CD4-positive, alpha-beta memory T cell (primary cell): ENCODE results near the gene SLMAP. TPM values are rescaled to one million over a fixed set of nuclear protein-coding genes. Genes with fewer than 3 reads are reported as not detected.

Source experiments
- CTCF ChIA-PET: fragments of 350-600 bp; sonication (Branson Sonifier 250); formaldehyde crosslinking; loops from one replicate; lab custom pipeline; 2021; ENCODE audit warnings: inconsistent platforms; ENCODE audit not compliant: partially characterized antibody; lab: Charles Lee
- POLR2A ChIA-PET: fragments of 350-600 bp; sonication (Branson Sonifier 250); formaldehyde crosslinking; loops from one replicate; lab custom pipeline; 2021; ENCODE audit not compliant: partially characterized antibody; lab: Charles Lee
- DNase-seq, 5 donors: peaks; one replicate each; pipeline versions ENCODE4 v3.0.0 to v3.0.0-alpha.2; 2020 to 2022; ENCODE audit warnings: mixed read lengths in 1 of 5
- H3K27ac ChIP-seq: one replicate; pipeline ENCODE4 v1.7.0; 2013; ENCODE audit warnings: low read depth, low read length
- H3K27me3 ChIP-seq: 2 replicates; pipeline ENCODE4 v1.7.0; 2013; ENCODE audit warnings: mild to moderate bottlenecking, low read length, moderate library complexity; ENCODE audit not compliant: insufficient read depth
- H3K36me3 ChIP-seq: 2 replicates; pipeline ENCODE4 v1.7.0; 2013; ENCODE audit warnings: mild to moderate bottlenecking, low read length, moderate library complexity; ENCODE audit not compliant: insufficient read depth
- H3K4me1 ChIP-seq: 2 replicates; pipeline ENCODE4 v1.7.0; 2013; ENCODE audit warnings: mild to moderate bottlenecking, low read length, moderate library complexity; ENCODE audit not compliant: insufficient read depth
- H3K4me3 ChIP-seq, 2 donors: one replicate each; pipeline ENCODE4 v1.7.0; 2013; ENCODE audit warnings: low read length in 2 of 2, mild to moderate bottlenecking in 1 of 2
- H3K9me3 ChIP-seq, 2 donors: one replicate each; pipeline ENCODE4 v1.7.0; 2013; ENCODE audit warnings: low read length in 2 of 2, control low read depth in 1 of 2; ENCODE audit not compliant: control insufficient read depth in 1 of 2
- H3K27ac Mint-ChIP-seq, 7 donors: one replicate each; pipeline ENCODE4 v1.8.0; 2020 to 2021; ENCODE audit warnings: mixed read lengths in 7 of 7, mild to moderate bottlenecking in 6 of 7, inconsistent platforms in 3 of 7, moderate library complexity in 3 of 7
- H3K27me3 Mint-ChIP-seq, 2 donors: one replicate each; pipeline ENCODE4 v1.8.0; 2020 to 2021; ENCODE audit warnings: mixed read lengths in 2 of 2
- H3K36me3 Mint-ChIP-seq, 2 donors: one replicate each; pipeline ENCODE4 v1.8.0; 2020 to 2021; ENCODE audit warnings: mixed read lengths in 2 of 2, inconsistent platforms in 1 of 2, mild to moderate bottlenecking in 1 of 2
- H3K4me1 Mint-ChIP-seq, 4 donors: one replicate each; pipeline ENCODE4 v1.8.0; 2020 to 2021; ENCODE audit warnings: mixed read lengths in 4 of 4, mild to moderate bottlenecking in 1 of 4
- H3K4me3 Mint-ChIP-seq, 8 donors: one replicate each; pipeline ENCODE4 v1.8.0; 2020 to 2021; ENCODE audit warnings: mixed read lengths in 8 of 8, mild to moderate bottlenecking in 7 of 8, moderate library complexity in 6 of 8, inconsistent platforms in 3 of 8
- H3K9me3 Mint-ChIP-seq, 8 donors: one replicate each; pipeline ENCODE4 v1.8.0; 2020 to 2021; ENCODE audit warnings: mixed read lengths in 8 of 8, mild to moderate bottlenecking in 5 of 8, inconsistent platforms in 3 of 8, moderate library complexity in 1 of 8
- intact Hi-C: fragments of 100-400 bp; cut with micrococcal nuclease; formaldehyde crosslinking; loops from one replicate; pipeline ENCODE4 v1.15.1; 2023
- polyA plus RNA-seq, 2 donors: library from polyadenylated mRNA; unstranded; fragments of 300-500 nt; fragmentation: Illumina TruSeq; gene quantifications; one replicate each; pipeline ENCODE4 v1.2.3, GENCODE V29; 2021
- total RNA-seq, 2 experiments: library from RNA; stranded (reverse); gene quantifications; one replicate each; pipeline ENCODE4 v1.2.3, GENCODE V29; 2021

The SLMAP gene
- total and polyA plus RNA-seq, 4 experiments from 2014 or later = 17.5 to 69.0 (median 43.0) TPM

DNA sequence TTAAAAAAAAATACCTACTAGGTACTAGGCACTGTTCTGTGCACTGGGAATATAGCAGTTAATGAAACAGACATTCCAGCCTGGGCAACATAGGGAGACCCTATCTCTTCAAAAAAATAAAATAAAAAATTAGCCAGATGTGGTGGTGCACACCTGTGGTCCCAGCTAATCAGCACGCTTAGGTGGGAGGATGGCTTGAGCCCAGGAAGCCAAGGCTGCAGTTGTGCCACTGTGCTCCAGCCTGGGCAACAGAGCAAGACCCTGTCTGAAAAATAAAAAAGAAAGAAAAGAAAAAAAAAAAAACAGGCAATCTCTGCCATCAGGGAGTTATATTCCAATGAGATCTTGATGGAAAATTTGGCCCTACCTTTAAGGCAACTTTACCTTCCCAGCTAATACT is 137.0 kb downstream of the SLMAP start:
- DNase-seq = no peak
- Histone ChIP-seq H3K36me3 (no peaks in the 10 kb centered on the region), H3K4me1 (no peaks in the 10 kb centered on the region), H3K4me3 (no peak overlapping the region), H3K27ac (no peak overlapping the region), H3K9me3 (no peaks in the 10 kb centered on the region), H3K27me3 (no peaks in the 10 kb centered on the region)
- ChIA-PET POLR2A (no interaction called here), CTCF (no interaction called here)
- Mint-ChIP-seq H3K4me3 (no peak overlapping the region), H3K4me1 (no peaks in the 10 kb centered on the region), H3K36me3 (peaks cover 24 to 37% of the 10 kb centered on the region in 2 donors), H3K27me3 (no peaks in the 10 kb centered on the region), H3K27ac (no peak overlapping the region), H3K9me3 (no peaks in the 10 kb centered on the region)
- intact Hi-C loops = no loop called here

DNA sequence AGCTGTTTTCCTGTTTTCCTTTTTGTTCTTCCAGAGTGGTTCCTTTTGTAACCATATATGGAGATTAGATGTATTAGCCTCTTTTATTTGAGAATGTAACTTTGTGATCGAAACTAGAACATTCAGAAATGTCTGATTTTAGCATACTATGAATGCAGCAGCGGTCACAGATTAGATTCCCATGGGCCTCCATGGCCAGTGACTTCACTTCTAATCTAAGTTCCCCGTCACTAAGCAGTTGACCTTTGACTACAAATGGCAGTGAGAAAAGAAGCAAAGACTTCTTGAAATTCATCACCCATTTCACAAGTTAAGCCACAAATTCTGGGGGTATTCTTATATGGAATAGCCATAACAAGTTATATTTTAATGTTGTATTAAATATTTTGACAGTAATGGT is 137.6 kb downstream of the SLMAP start:
- no peak overlapping the region for H3K27ac Mint-ChIP-seq
- intact Hi-C loops = no loop called here
- CTCF ChIA-PET = no interaction called here

DNA sequence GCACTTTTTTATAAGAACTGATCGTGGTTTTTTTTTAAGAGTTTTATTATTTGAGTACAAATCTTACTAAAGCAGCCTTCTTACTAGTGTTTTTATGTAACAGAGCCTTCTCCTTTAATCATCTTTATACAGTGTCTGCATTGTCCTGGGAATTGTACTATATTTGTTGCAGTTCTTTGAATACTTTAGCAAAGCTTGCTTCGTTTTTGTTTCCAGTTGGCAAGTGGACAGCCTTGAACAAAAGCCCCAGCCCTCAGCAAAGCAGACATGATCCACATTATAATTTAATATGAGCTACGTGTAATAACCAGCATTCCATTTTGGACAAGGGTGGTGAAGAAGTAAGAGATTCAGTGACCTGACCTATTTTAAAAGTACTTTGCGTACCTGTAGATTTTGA is 139.9 kb downstream of the SLMAP start:
- no peak for DNase-seq
- Histone ChIP-seq H3K4me1 (no peaks in the 10 kb centered on the region), H3K36me3 (no peaks in the 10 kb centered on the region), H3K9me3 (no peaks in the 10 kb centered on the region), H3K4me3 (no peak overlapping the region), H3K27ac (no peak overlapping the region), H3K27me3 (no peaks in the 10 kb centered on the region)
- H3K27me3 Mint-ChIP-seq = no peaks in the 10 kb centered on the region
- intact Hi-C loops = no loop called here
- peaks cover 39 to 42% of the 10 kb centered on the region in 2 donors for H3K36me3 Mint-ChIP-seq
- no peaks in the 10 kb centered on the region for H3K4me1 Mint-ChIP-seq
- ChIA-PET POLR2A (no interaction called here), CTCF (no interaction called here)
- no peaks in the 10 kb centered on the region for H3K9me3 Mint-ChIP-seq
- no peak overlapping the region for H3K4me3 Mint-ChIP-seq
- no peak overlapping the region for H3K27ac Mint-ChIP-seq

More for the DNA sequence above, 137.6 kb downstream of the SLMAP start:
- Histone ChIP-seq H3K36me3 (no peaks in the 10 kb centered on the region), H3K27ac (no peak overlapping the region), H3K4me3 (no peak overlapping the region), H3K4me1 (no peaks in the 10 kb centered on the region), H3K9me3 (no peaks in the 10 kb centered on the region), H3K27me3 (no peaks in the 10 kb centered on the region)
- no peak overlapping the region for H3K4me3 Mint-ChIP-seq
- H3K36me3 Mint-ChIP-seq = peaks cover 28 to 37% of the 10 kb centered on the region in 2 donors
- H3K27me3 Mint-ChIP-seq = no peaks in the 10 kb centered on the region
- no peaks in the 10 kb centered on the region for H3K4me1 Mint-ChIP-seq
- no peak for DNase-seq
- POLR2A ChIA-PET = no interaction called here
- no peaks in the 10 kb centered on the region for H3K9me3 Mint-ChIP-seq

DNA sequence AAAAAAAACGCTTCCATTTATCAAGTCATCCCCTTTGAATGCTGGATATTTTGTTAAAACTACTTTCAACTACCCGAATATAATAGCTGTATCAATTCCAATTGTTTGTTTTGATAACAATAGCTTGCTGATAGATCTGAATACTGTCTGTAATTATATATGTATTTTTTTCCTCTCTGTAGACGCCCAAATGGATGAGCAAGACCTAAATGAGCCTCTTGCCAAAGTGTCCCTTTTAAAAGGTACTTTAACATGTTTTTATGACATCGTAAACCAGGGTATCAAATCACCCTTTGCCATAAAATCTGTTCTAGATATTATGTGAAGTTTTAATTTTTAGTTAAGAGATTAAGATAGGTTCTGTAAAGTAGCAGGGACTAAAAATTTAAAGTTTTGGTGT is 140.6 kb downstream of the SLMAP start:
- intact Hi-C loops = no loop called here
- Histone ChIP-seq H3K4me1 (no peaks in the 10 kb centered on the region), H3K27ac (no peak overlapping the region), H3K9me3 (no peaks in the 10 kb centered on the region), H3K4me3 (no peak overlapping the region), H3K36me3 (no peaks in the 10 kb centered on the region), H3K27me3 (no peaks in the 10 kb centered on the region)
- Mint-ChIP-seq H3K36me3 (peaks cover 43 to 47% of the 10 kb centered on the region in 2 donors), H3K4me1 (no peaks in the 10 kb centered on the region), H3K27me3 (no peaks in the 10 kb centered on the region), H3K27ac (no peak overlapping the region), H3K4me3 (no peak overlapping the region), H3K9me3 (no peaks in the 10 kb centered on the region)
- ChIA-PET POLR2A (no interaction called here), CTCF (no interaction called here)
- DNase-seq = no peak

DNA sequence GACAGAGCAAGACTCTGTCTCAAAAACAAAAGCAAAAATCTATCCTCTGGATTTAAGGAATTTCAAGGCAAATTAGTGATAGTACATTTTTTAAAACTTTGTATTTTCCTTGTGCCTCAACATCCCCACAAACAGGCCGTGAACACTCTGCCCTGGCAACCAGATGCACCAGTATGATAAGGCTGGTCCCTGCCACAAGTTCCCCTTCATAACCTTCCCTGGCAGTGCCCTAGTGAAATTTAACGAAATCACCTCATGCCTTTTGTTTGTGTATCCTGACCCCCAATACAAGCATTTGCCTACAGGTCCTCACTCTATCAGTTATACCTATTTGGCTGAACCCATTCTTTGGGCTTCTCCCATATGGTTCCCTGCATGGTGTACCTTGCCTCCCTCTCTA is 144.7 kb downstream of the SLMAP start:
- Mint-ChIP-seq H3K36me3 (peaks cover 56 to 60% of the 10 kb centered on the region in 2 donors), H3K9me3 (no peaks in the 10 kb centered on the region), H3K4me1 (no peaks in the 10 kb centered on the region), H3K27ac (no peak overlapping the region), H3K4me3 (no peak overlapping the region), H3K27me3 (no peaks in the 10 kb centered on the region)
- Histone ChIP-seq H3K27ac (no peak overlapping the region), H3K27me3 (no peaks in the 10 kb centered on the region), H3K36me3 (no peaks in the 10 kb centered on the region), H3K9me3 (no peaks in the 10 kb centered on the region), H3K4me1 (no peaks in the 10 kb centered on the region), H3K4me3 (no peak overlapping the region)
- intact Hi-C loops = no loop called here
- POLR2A ChIA-PET = no interaction called here
- DNase-seq = no peak
- CTCF ChIA-PET = interaction anchor here (0.8 kb wide), 1 partner anchor 503 kb away, joined by 3 read pairs; no protein-coding TSS in a partner anchor

DNA sequence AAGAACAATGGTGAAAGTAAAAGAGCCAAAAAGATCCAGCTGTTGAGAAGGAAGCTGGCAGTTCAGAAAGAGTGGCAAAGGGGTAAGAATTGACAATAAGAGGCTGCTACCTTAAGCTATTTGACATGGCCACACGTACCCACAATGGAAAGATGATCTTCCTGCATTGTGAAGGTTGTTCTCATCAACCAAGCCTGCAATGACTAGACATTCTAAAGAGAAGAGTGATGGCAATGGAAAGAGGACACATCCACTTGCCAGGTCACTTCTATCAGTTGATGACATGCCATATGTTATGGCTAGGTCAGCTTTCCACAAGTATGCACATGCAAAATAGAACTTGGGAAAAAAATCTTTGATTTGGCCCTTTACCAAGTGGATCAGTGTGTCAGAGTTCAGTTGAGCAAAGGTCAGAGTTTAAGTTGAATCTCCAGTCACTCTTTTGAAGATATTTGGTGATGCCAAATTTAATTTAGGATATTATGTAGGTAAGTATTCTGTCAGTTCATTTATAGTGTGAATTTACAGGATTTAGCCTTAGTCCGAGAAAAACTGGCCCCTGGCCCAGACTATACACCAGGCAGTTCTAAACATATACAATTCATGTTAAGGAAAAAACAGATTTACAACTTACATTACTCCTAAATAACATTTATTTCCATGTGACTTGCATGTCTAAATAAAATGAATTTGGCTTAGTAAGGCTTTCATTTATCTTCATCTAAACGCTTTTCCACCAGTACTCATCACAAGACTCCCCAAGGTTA is 147.2 kb downstream of the SLMAP start:
- no peaks in the 10 kb centered on the region for H3K4me1 ChIP-seq
- H3K36me3 ChIP-seq = no peaks in the 10 kb centered on the region
- peaks cover 49% of the 10 kb centered on the region in 2 donors for H3K36me3 Mint-ChIP-seq

DNA sequence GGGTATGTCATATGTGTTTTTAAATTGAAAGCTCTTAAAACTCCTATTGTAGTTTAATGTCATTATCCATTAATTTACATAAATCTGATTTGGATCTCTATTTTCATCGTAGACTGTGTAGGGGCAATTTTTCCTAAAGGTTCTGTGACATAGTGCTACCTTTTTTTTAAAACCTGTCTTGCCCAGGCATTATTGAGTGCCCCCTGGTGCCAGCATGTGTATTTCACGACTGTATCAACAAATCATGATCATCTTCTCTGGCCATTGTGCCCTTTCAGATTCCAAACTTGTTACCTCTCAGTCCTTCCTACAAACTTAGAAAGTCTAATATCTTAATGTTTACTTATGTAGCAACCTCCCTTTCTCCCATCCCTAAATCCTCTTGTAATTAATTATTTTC is 154.9 kb downstream of the SLMAP start:
- Mint-ChIP-seq H3K27me3 (no peaks in the 10 kb centered on the region), H3K36me3 (peaks cover 47 to 61% of the 10 kb centered on the region in 2 donors), H3K4me1 (no peaks in the 10 kb centered on the region), H3K9me3 (peaks cover 0 to under 1% (median 0%) of the 10 kb centered on the region in 8 donors), H3K4me3 (no peak overlapping the region), H3K27ac (no peak overlapping the region)
- intact Hi-C loops = loop anchor here (1.0 kb wide), 1 partner anchor 741 kb away; no protein-coding TSS in a partner anchor
- peak in 3 of 5 donors; percentile 11 to 14 (median 13) for DNase-seq
- POLR2A ChIA-PET = no interaction called here
- no peaks in the 10 kb centered on the region for H3K9me3 ChIP-seq
- H3K27ac ChIP-seq = no peak overlapping the region
- no peak overlapping the region for H3K4me3 ChIP-seq
- no peaks in the 10 kb centered on the region for H3K4me1 ChIP-seq
- H3K36me3 ChIP-seq = peaks cover 12% of the 10 kb centered on the region
- H3K27me3 ChIP-seq = no peaks in the 10 kb centered on the region
- CTCF ChIA-PET = interaction anchor here (1.8 to 2.3 kb wide), 2 partner anchors 14 to 513 kb away, joined by 6 to 22 read pairs; no protein-coding TSS in a partner anchor

More for the DNA sequence above, 147.2 kb downstream of the SLMAP start:
- POLR2A ChIA-PET = no interaction called here
- H3K4me3 ChIP-seq = no peak overlapping the region
- DNase-seq = no peak
- Mint-ChIP-seq H3K4me1 (no peaks in the 10 kb centered on the region), H3K4me3 (no peak overlapping the region), H3K9me3 (no peaks in the 10 kb centered on the region), H3K27me3 (no peaks in the 10 kb centered on the region), H3K27ac (no peak overlapping the region)
- intact Hi-C loops = no loop called here
- CTCF ChIA-PET = no interaction called here
- H3K27ac ChIP-seq = no peak overlapping the region
- H3K27me3 ChIP-seq = no peaks in the 10 kb centered on the region
- no peaks in the 10 kb centered on the region for H3K9me3 ChIP-seq
